Activated T-helper 1 cell treated with anti-CD3 and anti-CD28 coated beads, Interleukin-12 subunit alpha, Interleukin-12 subunit beta, Interleukin-2, Interleukin-4 antibody, amounts not matched to agents 30 ng/mL and 10 ng/mL and 1 ng/mL, durations not matched to agents 14 hours and 24 hours and 36 hours (primary cell): ENCODE results near the gene LRRC73. TPM values are rescaled to one million over a fixed set of nuclear protein-coding genes. Genes with fewer than 3 reads are reported as not detected.
"Not testable (repeated sequence)": the region's sequence is repeated elsewhere in the genome, so short reads cannot be mapped to it uniquely, and the experiment has no call there.

Experiments
- DNase-seq: peaks from one replicate; pipeline ENCODE4 v3.0.0; 2021; ENCODE audit warnings: low spot score
- H3K27ac Mint-ChIP-seq: one replicate; pipeline ENCODE4 v1.8.0; 2021; ENCODE audit warnings: mild to moderate bottlenecking, mixed read lengths
- H3K27me3 Mint-ChIP-seq: one replicate; pipeline ENCODE4 v1.8.0; 2022; ENCODE audit warnings: mild to moderate bottlenecking, moderate library complexity, mixed read lengths; ENCODE audit not compliant: insufficient read depth
- H3K36me3 Mint-ChIP-seq: one replicate; pipeline ENCODE4 v1.8.0; 2021; ENCODE audit warnings: low read depth, mixed read lengths
- H3K4me1 Mint-ChIP-seq: one replicate; pipeline ENCODE4 v1.8.0; 2021; ENCODE audit warnings: low read depth, mixed read lengths
- H3K4me3 Mint-ChIP-seq: one replicate; pipeline ENCODE4 v1.8.0; 2021; ENCODE audit warnings: mild to moderate bottlenecking, moderate library complexity, mixed read lengths
- H3K9me3 Mint-ChIP-seq: one replicate; pipeline ENCODE4 v1.8.0; 2021; ENCODE audit warnings: mixed read lengths
- intact Hi-C: fragments of 100-400 bp; cut with micrococcal nuclease; formaldehyde crosslinking; loops from one replicate; pipeline ENCODE4 v1.15.1; 2024
- total RNA-seq: library from RNA; stranded (reverse); gene quantifications from 2 replicates; pipeline ENCODE4 v1.2.3, GENCODE V29; 2022

Gene LRRC73
- total RNA-seq, 1 donor from 2014 or later = 0.10 TPM

DNA sequence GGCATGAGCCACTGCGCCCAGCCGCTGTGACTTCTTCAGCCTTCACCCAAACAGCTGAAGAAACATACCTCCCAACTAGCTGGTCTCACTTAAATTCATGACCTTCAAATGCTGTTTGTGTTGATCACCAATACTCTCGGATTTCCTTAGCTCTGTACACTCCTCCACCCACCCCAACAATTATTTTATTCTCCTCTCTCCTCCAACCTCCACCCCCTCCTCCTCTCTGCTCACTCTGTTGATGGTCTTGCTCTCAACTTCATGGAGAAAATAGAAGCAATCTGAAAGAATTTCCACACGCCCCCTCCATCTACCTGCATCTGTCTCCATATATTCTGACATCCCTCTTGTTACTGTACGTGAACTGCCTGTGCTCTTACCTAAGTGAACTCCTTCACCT lies 48.2 kb downstream of the LRRC73 start:
- no peak for DNase-seq
- Mint-ChIP-seq H3K9me3 (no peaks in the 10 kb centered on the region), H3K4me3 (no peak overlapping the region), H3K27ac (no peak overlapping the region), H3K4me1 (peaks cover 6% of the 10 kb centered on the region), H3K27me3 (peaks cover 41% of the 10 kb centered on the region), H3K36me3 (no peaks in the 10 kb centered on the region)
- intact Hi-C loops = no loop called here

DNA sequence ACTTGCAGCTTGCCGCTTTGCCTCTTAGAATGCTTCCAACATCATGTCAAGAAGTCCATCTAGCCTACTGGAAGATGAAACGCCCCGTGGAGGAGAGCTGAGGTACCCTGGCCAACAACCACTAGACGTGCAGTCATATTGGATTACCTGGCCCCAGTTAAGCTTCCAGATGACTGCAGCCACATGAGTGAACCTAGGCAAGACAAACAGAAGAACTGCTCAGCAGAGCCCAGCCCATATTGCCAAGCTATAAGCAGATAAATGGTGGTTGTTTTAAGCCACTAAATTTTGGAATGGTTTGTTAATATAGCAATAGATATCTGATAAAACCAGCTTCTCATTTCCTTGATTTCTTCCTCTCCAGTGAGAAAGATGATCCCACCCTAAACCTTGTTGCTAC lies 50.1 kb downstream of the LRRC73 start:
- no peak for DNase-seq
- H3K27me3 Mint-ChIP-seq = peaks cover 50% of the 10 kb centered on the region
- intact Hi-C loops = no loop called here
- H3K27ac Mint-ChIP-seq = no peak overlapping the region
- peaks cover 4% of the 10 kb centered on the region for H3K36me3 Mint-ChIP-seq
- H3K4me1 Mint-ChIP-seq = peaks cover 13% of the 10 kb centered on the region
- H3K9me3 Mint-ChIP-seq = no peaks in the 10 kb centered on the region
- no peak overlapping the region for H3K4me3 Mint-ChIP-seq

DNA sequence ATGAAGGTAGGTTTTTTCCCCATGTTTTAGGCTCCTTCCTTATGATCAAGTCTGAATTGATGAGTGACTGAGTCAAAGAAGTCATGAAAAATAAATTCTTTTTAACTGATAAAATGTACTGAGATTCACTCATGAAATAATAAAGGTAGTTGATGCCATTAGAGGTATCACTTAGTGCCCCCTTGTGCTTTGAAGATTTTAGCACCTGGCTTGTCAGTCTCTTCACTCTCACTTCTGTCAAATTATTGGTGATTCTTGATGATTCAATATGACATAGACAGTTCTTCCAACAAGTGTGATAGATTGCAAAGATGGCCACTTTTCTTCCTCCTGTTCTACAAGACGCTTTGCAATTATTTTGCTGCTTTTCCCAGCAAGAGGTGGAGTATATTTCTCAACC lies 50.6 kb downstream of the LRRC73 start:
- Mint-ChIP-seq H3K36me3 (peaks cover 4% of the 10 kb centered on the region), H3K4me3 (no peak overlapping the region), H3K27me3 (peaks cover 51% of the 10 kb centered on the region), H3K27ac (no peak overlapping the region), H3K9me3 (no peaks in the 10 kb centered on the region), H3K4me1 (peaks cover 13% of the 10 kb centered on the region)
- intact Hi-C loops = loop anchor here (10.0 kb wide), 1 partner anchor 615 kb away; no protein-coding TSS in a partner anchor
- no peak for DNase-seq

DNA sequence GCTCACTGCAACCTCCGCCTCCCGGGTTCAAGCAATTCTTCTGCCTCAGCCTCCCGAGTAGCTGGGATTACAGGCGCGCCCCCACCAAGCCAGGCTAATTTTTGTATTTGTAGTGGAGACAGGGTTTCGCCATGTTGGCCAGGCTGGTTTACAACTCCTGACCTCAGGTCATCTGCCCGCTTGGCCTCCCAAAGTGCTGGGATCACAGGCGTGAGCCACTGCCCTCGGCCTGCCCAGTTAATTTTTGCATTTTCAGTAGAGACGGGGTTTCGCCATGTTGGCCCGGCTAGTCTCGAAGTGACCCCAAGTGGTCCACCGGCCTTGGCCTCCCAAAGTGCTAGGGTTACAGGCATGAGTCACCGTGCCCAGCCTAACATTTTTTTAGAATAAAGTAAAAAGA lies 52.0 kb downstream of the LRRC73 start:
- H3K36me3 Mint-ChIP-seq, H3K9me3 Mint-ChIP-seq, H3K27ac Mint-ChIP-seq, DNase-seq, H3K4me3 Mint-ChIP-seq: not testable (repeated sequence)
- intact Hi-C loops = loop anchor here (10.0 kb wide), 1 partner anchor 617 kb away; no protein-coding TSS in a partner anchor
- H3K4me1 Mint-ChIP-seq = peaks cover 13% of the 10 kb centered on the region
- peaks cover 51% of the 10 kb centered on the region for H3K27me3 Mint-ChIP-seq

DNA sequence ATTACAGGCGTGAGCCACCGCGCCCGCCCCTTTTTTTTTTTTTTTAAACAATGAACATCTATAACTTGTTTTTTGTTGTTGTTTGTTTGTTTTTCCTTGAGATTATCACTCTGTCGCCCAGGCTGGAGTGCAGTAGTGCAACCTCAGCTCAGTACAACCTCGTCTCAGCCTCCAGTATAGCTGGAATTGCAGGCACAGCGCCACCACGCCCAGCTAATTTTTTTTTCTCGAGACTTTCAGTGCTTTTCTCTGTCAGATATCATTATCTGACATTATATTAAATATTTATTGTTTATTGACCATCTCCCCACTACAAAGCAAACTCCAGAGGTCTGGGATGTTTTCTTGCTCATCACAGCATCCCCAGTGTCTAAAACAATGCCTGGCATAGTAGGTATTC lies 52.5 kb downstream of the LRRC73 start:
- DNase-seq = no peak
- no peaks in the 10 kb centered on the region for H3K9me3 Mint-ChIP-seq
- no peak overlapping the region for H3K27ac Mint-ChIP-seq
- peaks cover 8% of the 10 kb centered on the region for H3K36me3 Mint-ChIP-seq
- H3K4me3 Mint-ChIP-seq = no peak overlapping the region
- peaks cover 49% of the 10 kb centered on the region for H3K27me3 Mint-ChIP-seq
- intact Hi-C loops = loop anchor here (10.0 kb wide), 1 partner anchor 617 kb away; no protein-coding TSS in a partner anchor
- peaks cover 13% of the 10 kb centered on the region for H3K4me1 Mint-ChIP-seq

Other genes with a start within 250 kb of the LRRC73 start
- gene SLC22A7, start 212.1 kb downstream of the LRRC73 start, total RNA-seq = not detected in 2 replicates
- gene CRIP3, start 201.5 kb downstream of the LRRC73 start, total RNA-seq = not detected in 2 replicates
- gene ZNF318, start 140.7 kb downstream of the LRRC73 start, total RNA-seq = 9.1 and 9.7 TPM in 2 replicates
- 40.5 and 43.6 TPM in 2 replicates for gene ABCC10, start 82.8 kb downstream of the LRRC73 start, total RNA-seq
- gene DLK2, start 54.8 kb downstream of the LRRC73 start, total RNA-seq = 1.5 and 2.0 TPM in 2 replicates
- gene TJAP1, start 32.8 kb downstream of the LRRC73 start, total RNA-seq = 43.4 and 48.2 TPM in 2 replicates
- 60.2 and 62.5 TPM in 2 replicates for gene YIPF3, start 6.6 kb upstream of the LRRC73 start, total RNA-seq
- 85.8 and 98.0 TPM in 2 replicates for gene POLR1C, start 6.7 kb upstream of the LRRC73 start, total RNA-seq
- gene XPO5, start 65.7 kb upstream of the LRRC73 start, total RNA-seq = 135 and 149 TPM in 2 replicates
- gene POLH, start 65.8 kb upstream of the LRRC73 start, total RNA-seq = 35.7 and 39.1 TPM in 2 replicates
- gene GTPBP2, start 118.9 kb upstream of the LRRC73 start, total RNA-seq = 72.4 and 73.0 TPM in 2 replicates
- 34.8 and 39.0 TPM in 2 replicates for gene MAD2L1BP, start 125.5 kb upstream of the LRRC73 start, total RNA-seq
- not detected in 2 replicates for gene RSPH9, start 134.7 kb upstream of the LRRC73 start, total RNA-seq
- gene MRPS18A, start 177.4 kb upstream of the LRRC73 start, total RNA-seq = 55.0 and 55.9 TPM in 2 replicates